CD4-positive, alpha-beta T cell (primary cell): ENCODE data around the gene EML4. TPM values are rescaled to one million over a fixed set of nuclear protein-coding genes. Genes with fewer than 3 reads are reported as not detected.

Experiments used
- ATAC-seq: fragments of 200-7000 bp; cut with Tn5 transposase; one replicate; pipeline ENCODE4 v1.10.0; 2022; ENCODE audit warnings: mild to moderate bottlenecking; ENCODE audit not compliant: poor library complexity
- CTCF ChIA-PET: fragments of 350-600 bp; sonication (Branson Sonifier 250); formaldehyde crosslinking; loops from one replicate; lab custom pipeline; 2021; ENCODE audit warnings: antibody characterized with exemption, inconsistent platforms; lab: Charles Lee
- POLR2A ChIA-PET: fragments of 350-600 bp; sonication (Branson Sonifier 250); formaldehyde crosslinking; loops from one replicate; lab custom pipeline; 2021; ENCODE audit warnings: antibody characterized with exemption, inconsistent platforms; lab: Charles Lee
- DNase-seq, 14 experiments: peaks; one replicate each; pipeline ENCODE4 v3.0.0-alpha.2; 2013 to 2020; ENCODE audit warnings: mixed read lengths in 2 of 14
- H3K27ac ChIP-seq, 2 donors: one replicate each; pipeline versions ENCODE4 v1.5.1 to v1.7.0; 2013; ENCODE audit warnings: low read length in 2 of 2, low read depth in 1 of 2, mild to moderate bottlenecking in 1 of 2
- H3K27me3 ChIP-seq, 2 experiments: 1 replicate in 1 of 2; 2 replicates in 1 of 2; pipeline versions ENCODE4 v1.6.1 to v1.7.0; 2013; ENCODE audit warnings: low read length in 2 of 2, control low read depth in 1 of 2, mild to moderate bottlenecking in 1 of 2, moderate library complexity in 1 of 2; ENCODE audit not compliant: insufficient read depth in 2 of 2, control insufficient read depth in 1 of 2
- H3K36me3 ChIP-seq: one replicate; pipeline ENCODE4 v1.6.1; 2013; ENCODE audit warnings: low read length, control low read depth; ENCODE audit not compliant: insufficient read depth
- H3K4me1 ChIP-seq: one replicate; pipeline ENCODE4 v1.6.1; 2013; ENCODE audit warnings: low read length, control low read depth; ENCODE audit not compliant: insufficient read depth
- H3K4me3 ChIP-seq: one replicate; pipeline ENCODE4 v1.5.1; 2013; ENCODE audit warnings: mild to moderate bottlenecking, low read length, moderate library complexity
- H3K9me3 ChIP-seq, 2 experiments: 1 replicate in 1 of 2; 2 replicates in 1 of 2; pipeline versions ENCODE4 v1.6.1 to v1.7.0; 2013; ENCODE audit warnings: low read length in 2 of 2, mild to moderate bottlenecking in 2 of 2, control low read depth in 1 of 2, moderate library complexity in 1 of 2; ENCODE audit not compliant: control insufficient read depth in 1 of 2, insufficient read depth in 1 of 2
- H3K27ac Mint-ChIP-seq: one replicate; pipeline ENCODE4 v1.8.0; 2020; ENCODE audit warnings: mixed read lengths
- H3K27me3 Mint-ChIP-seq: one replicate; pipeline ENCODE4 v1.8.0; 2021; ENCODE audit warnings: mixed read lengths
- H3K36me3 Mint-ChIP-seq: one replicate; pipeline ENCODE4 v1.8.0; 2021; ENCODE audit warnings: low read depth, mixed read lengths
- H3K4me1 Mint-ChIP-seq: one replicate; pipeline ENCODE4 v1.8.0; 2021; ENCODE audit warnings: low read depth, mixed read lengths
- H3K4me3 Mint-ChIP-seq: one replicate; pipeline ENCODE4 v1.8.0; 2020; ENCODE audit warnings: mild to moderate bottlenecking, mixed read lengths
- H3K9me3 Mint-ChIP-seq: one replicate; pipeline ENCODE4 v1.8.0; 2020; ENCODE audit warnings: mixed read lengths
- CTCF ChIP-seq: fragments of 200-600 bp; IDR thresholded peaks from one replicate; pipeline ENCODE4 v1.8.0; 2022; ENCODE audit warnings: antibody characterized with exemption, mild to moderate bottlenecking
- intact Hi-C, 2 experiments: fragments of 100-400 bp; cut with DNase I in 1 of 2; cut with micrococcal nuclease in 1 of 2; formaldehyde crosslinking; loops; one replicate each; pipeline versions ENCODE4 v1.15.1 to v1.9.0; 2023 to 2025; cut with DNase I, micrococcal nuclease
- total RNA-seq, 174 experiments: library from RNA in 2 of 174; stranded (reverse) in 2 of 174; gene quantifications; one replicate each; pipeline ENCODE4 v1.2.3 and lab custom pipeline; 2021 to 2026

The EML4 gene
- total RNA-seq, 2 experiments from 2014 or later = 219 to 228 TPM

- Mint-ChIP-seq H3K27me3 (no peaks in the 10 kb centered on the region), H3K9me3 (no peaks in the 10 kb centered on the region), H3K27ac (no peak overlapping the region), H3K4me1 (no peaks in the 10 kb centered on the region), H3K36me3 (no peaks in the 10 kb centered on the region), H3K4me3 (no peak overlapping the region)
- CTCF ChIA-PET = no interaction called here
- intact Hi-C loops = no loop called here
- POLR2A ChIA-PET = interaction anchor here (1.0 to 1.7 kb wide), 3 partner anchors 15 to 55 kb away, joined by 3 to 4 read pairs (median 4); no protein-coding TSS in a partner anchor
- Histone ChIP-seq H3K27me3 (no peaks in the 10 kb centered on the region), H3K4me3 (no peak overlapping the region), H3K4me1 (no peaks in the 10 kb centered on the region), H3K27ac (no peak overlapping the region), H3K36me3 (no peaks in the 10 kb centered on the region), H3K9me3 (no peaks in the 10 kb centered on the region)
- ATAC-seq (no peak), DNase-seq (no peak)
- TF ChIP-seq CTCF = no peak
Measured at GRCh38 chr2:42156721-42157120, 12.4 kb upstream of the EML4 start.

GRCh38 chr2:42161444-42161843, 7.7 kb upstream of the EML4 start:
- TF ChIP-seq CTCF = no peak
- Histone ChIP-seq H3K27ac (no peak overlapping the region), H3K4me3 (no peak overlapping the region), H3K27me3 (no peaks in the 10 kb centered on the region), H3K36me3 (no peaks in the 10 kb centered on the region), H3K4me1 (no peaks in the 10 kb centered on the region), H3K9me3 (no peaks in the 10 kb centered on the region)
- H3K9me3 Mint-ChIP-seq = no peaks in the 10 kb centered on the region
- no peaks in the 10 kb centered on the region for H3K36me3 Mint-ChIP-seq
- no peak for ATAC-seq
- ChIA-PET POLR2A (no interaction called here), CTCF (no interaction called here)
- no peaks in the 10 kb centered on the region for H3K27me3 Mint-ChIP-seq
- H3K4me3 Mint-ChIP-seq = no peak overlapping the region
- H3K27ac Mint-ChIP-seq = no peak overlapping the region
- intact Hi-C loops = no loop called here
- no peaks in the 10 kb centered on the region for H3K4me1 Mint-ChIP-seq
- DNase-seq = no peak

- Mint-ChIP-seq H3K4me1 (peaks cover 5% of the 10 kb centered on the region), H3K4me3 (no peak overlapping the region), H3K9me3 (no peaks in the 10 kb centered on the region), H3K27ac (no peak overlapping the region), H3K27me3 (no peaks in the 10 kb centered on the region), H3K36me3 (no peaks in the 10 kb centered on the region)
- Histone ChIP-seq H3K36me3 (no peaks in the 10 kb centered on the region), H3K27ac (no peak overlapping the region), H3K4me1 (peaks cover under 1% of the 10 kb centered on the region), H3K4me3 (no peak overlapping the region), H3K27me3 (no peaks in the 10 kb centered on the region), H3K9me3 (peaks cover 0 to under 1% of the 10 kb centered on the region in 2 experiments)
- TF ChIP-seq CTCF = no peak
- ChIA-PET POLR2A (interaction anchor here (1.3 to 1.4 kb wide), 2 partner anchors 15 to 22 kb away, joined by 3 to 4 read pairs; no protein-coding TSS in a partner anchor), CTCF (no interaction called here)
- DNase-seq (no peak), ATAC-seq (no peak)
- intact Hi-C loops = no loop called here
Measured at GRCh38 chr2:42163444-42164045, 5.6 kb upstream of the EML4 start.
